GM23338 (cell line): ENCODE data around the gene IER5. TPM values are rescaled to one million over a fixed set of nuclear protein-coding genes. Genes with fewer than 3 reads are reported as not detected.

Experiments used
- ATAC-seq: fragments of 200-7000 bp; cut with Tn5 transposase; 3 replicates; pipeline ENCODE4 v1.9.1; 2020
- DNase-seq: peaks from one replicate; pipeline ENCODE4 v3.0.0-alpha.2; 2015; ENCODE audit warnings: low spot score
- H2AFZ ChIP-seq: fragments of 200-600 bp; sonication (generic); 2 replicates; pipeline ENCODE4 v1.8.0; 2016; ENCODE audit warnings: antibody characterized with exemption, mild to moderate bottlenecking, moderate library complexity
- H3F3A ChIP-seq: fragments of 200-600 bp; sonication (generic); replicated peaks from 2 replicates; pipeline ENCODE4 v1.8.0; 2017; ENCODE audit warnings: antibody characterized with exemption, mixed run types, low read depth
- H3K27ac ChIP-seq: fragments of 200-600 bp; sonication (generic); 2 replicates; pipeline ENCODE4 v1.6.1; 2016; ENCODE audit warnings: low read depth
- H3K27me3 ChIP-seq: fragments of 200-600 bp; sonication (generic); 2 replicates; pipeline ENCODE4 v1.8.0; 2016; ENCODE audit warnings: mild to moderate bottlenecking, mixed run types, moderate library complexity; ENCODE audit not compliant: insufficient read depth
- H3K36me3 ChIP-seq: fragments of 200-600 bp; sonication (generic); 2 replicates; pipeline ENCODE4 v1.8.0; 2016; ENCODE audit warnings: mild to moderate bottlenecking; ENCODE audit not compliant: insufficient read depth
- H3K4me1 ChIP-seq: fragments of 200-600 bp; sonication (generic); 2 replicates; pipeline ENCODE4 v1.8.0; 2016; ENCODE audit warnings: mild to moderate bottlenecking, moderate library complexity; ENCODE audit not compliant: insufficient read depth
- H3K4me2 ChIP-seq: fragments of 200-600 bp; sonication (generic); 2 replicates; pipeline ENCODE4 v1.7.1; 2017; ENCODE audit warnings: mixed run types
- H3K4me3 ChIP-seq: fragments of 200-600 bp; sonication (generic); 2 replicates; pipeline ENCODE4 v1.6.1; 2016; ENCODE audit warnings: mixed run types
- H3K79me2 ChIP-seq: fragments of 200-600 bp; sonication (generic); replicated peaks from 2 replicates; pipeline ENCODE4 v1.8.0; 2017; ENCODE audit warnings: mild to moderate bottlenecking; ENCODE audit not compliant: insufficient read depth
- H3K9me2 ChIP-seq: fragments of 200-600 bp; sonication (generic); 2 replicates; pipeline ENCODE4 v1.8.0; 2017; ENCODE audit not compliant: insufficient read depth
- H4K20me1 ChIP-seq: fragments of 200-600 bp; sonication (generic); replicated peaks from 2 replicates; pipeline ENCODE4 v1.8.0; 2017; ENCODE audit warnings: mild to moderate bottlenecking; ENCODE audit not compliant: insufficient read depth
- H3K27ac Mint-ChIP-seq: 2 replicates; pipeline ENCODE4 v1.8.0; 2020; ENCODE audit warnings: inconsistent platforms, mild to moderate bottlenecking, moderate library complexity, mixed read lengths
- H3K27me3 Mint-ChIP-seq: 3 replicates; pipeline ENCODE4 v1.8.0; 2022; ENCODE audit warnings: low read depth, mild to moderate bottlenecking, moderate library complexity, mixed read lengths, inconsistent platforms; ENCODE audit not compliant: insufficient read depth, poor library complexity
- H3K36me3 Mint-ChIP-seq: 3 replicates; pipeline ENCODE4 v1.8.0; 2021; ENCODE audit warnings: low read depth, mild to moderate bottlenecking, inconsistent platforms, moderate library complexity, mixed read lengths
- H3K4me1 Mint-ChIP-seq: 3 replicates; pipeline ENCODE4 v1.8.0; 2020; ENCODE audit warnings: mild to moderate bottlenecking, inconsistent platforms, mixed read lengths
- H3K4me3 Mint-ChIP-seq: 3 replicates; pipeline ENCODE4 v1.8.0; 2021; ENCODE audit warnings: moderate library complexity, mild to moderate bottlenecking, inconsistent platforms, mixed read lengths
- H3K9me3 Mint-ChIP-seq: 3 replicates; pipeline ENCODE4 v1.8.0; 2020; ENCODE audit warnings: moderate library complexity, mild to moderate bottlenecking, inconsistent platforms, mixed read lengths
- EZH2 ChIP-seq: fragments of 200-600 bp; sonication (generic); IDR thresholded peaks from one replicate; pipeline ENCODE4 v1.8.0; 2017; ENCODE audit warnings: antibody characterized with exemption, mild to moderate bottlenecking, low read depth; ENCODE audit not compliant: unreplicated experiment
- EZH2phosphoT487 ChIP-seq: fragments of 200-600 bp; sonication (generic); IDR thresholded peaks from one replicate; pipeline ENCODE4 v1.8.1; 2018; ENCODE audit warnings: antibody characterized with exemption; ENCODE audit not compliant: unreplicated experiment
- NANOG ChIP-seq: IDR thresholded peaks from 2 replicates; pipeline ENCODE4 v1.6.1; 2016; ENCODE audit warnings: antibody characterized with exemption, borderline replicate concordance
- POLR2AphosphoS5 ChIP-seq: IDR thresholded peaks from 2 replicates; pipeline ENCODE4 v1.6.1; 2016; ENCODE audit warnings: antibody characterized with exemption, low read depth
- STAT1 ChIP-seq: IDR thresholded peaks from one replicate; pipeline ENCODE4 v1.6.1; 2016; ENCODE audit warnings: antibody characterized with exemption; ENCODE audit not compliant: unreplicated experiment
- ZNF114 ChIP-seq: fragments of 250-450 bp; sonication (Bioruptor Pico); IDR thresholded peaks from 2 replicates; pipeline ENCODE4 v1.5.0; 2020; ENCODE audit warnings: mild to moderate bottlenecking, moderate library complexity
- ZNF331 ChIP-seq: fragments of 250-450 bp; sonication (Bioruptor Pico); IDR thresholded peaks from 2 replicates; pipeline ENCODE4 v1.5.0; 2020; ENCODE audit warnings: low read depth, mild to moderate bottlenecking, moderate library complexity
- ZNF462 ChIP-seq: fragments of 250-450 bp; sonication (Bioruptor Pico); IDR thresholded peaks from 2 replicates; pipeline ENCODE4 v1.5.0; 2020; ENCODE audit warnings: mild to moderate bottlenecking, moderate library complexity
- polyA plus RNA-seq: library from polyadenylated mRNA; unstranded; fragments of >200 nt; fragmentation: Nextera tagmentation; extraction: Ambion mirVana; gene quantifications from 2 replicates; pipeline ENCODE4 v1.2.1, GENCODE V29; 2016
- total RNA-seq: library from RNA; depleted of rRNA; stranded (reverse); fragments of >200 nt; shearing (Covaris generic); gene quantifications from 2 replicates; pipeline ENCODE4 v1.2.3, GENCODE V29; 2014
- TF ChIP-seq, protein P1 (sequence below): IDR thresholded peaks from 2 replicates; pipeline ENCODE4 v1.6.1; 2016; ENCODE audit warnings: antibody characterized with exemption

The IER5 gene
- total and polyA plus RNA-seq, 2 experiments from 2014 or later, result 3.8 to 9.5 TPM

DNA sequence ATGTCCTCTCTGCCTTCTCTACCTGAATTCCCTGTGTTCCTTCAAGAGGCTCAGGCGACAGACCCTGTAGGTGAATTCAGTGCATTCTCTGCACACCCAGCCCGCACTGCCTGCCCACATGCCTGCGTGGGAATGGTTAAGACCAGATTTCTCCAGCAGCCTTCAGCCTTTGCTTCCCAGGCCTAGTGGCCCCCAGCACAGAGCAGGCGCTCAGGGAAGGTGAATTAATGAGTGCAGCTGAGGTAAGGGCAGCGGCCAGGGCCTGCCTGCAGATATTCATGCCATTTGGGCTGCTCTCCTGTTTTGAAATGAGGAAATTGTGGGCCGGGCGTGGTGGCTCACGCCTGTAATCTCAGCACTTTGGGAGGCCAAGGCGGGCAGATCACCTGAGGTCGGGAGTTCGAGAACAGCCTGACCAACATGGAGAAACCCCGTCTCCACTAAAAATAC, 45.5 kb downstream of the IER5 start:
- Histone ChIP-seq H2AFZ (peak overlapping the region; percentile 86), H3K4me2 (no peak overlapping the region)

GRCh38 chr1:181134543-181135436, 46.3 kb downstream of the IER5 start:
- ATAC-seq, result no peak
- TF ChIP-seq NANOG, result no peak
- TF ChIP-seq EZH2phosphoT487, result no peak
- TF ChIP-seq, protein P1, sequence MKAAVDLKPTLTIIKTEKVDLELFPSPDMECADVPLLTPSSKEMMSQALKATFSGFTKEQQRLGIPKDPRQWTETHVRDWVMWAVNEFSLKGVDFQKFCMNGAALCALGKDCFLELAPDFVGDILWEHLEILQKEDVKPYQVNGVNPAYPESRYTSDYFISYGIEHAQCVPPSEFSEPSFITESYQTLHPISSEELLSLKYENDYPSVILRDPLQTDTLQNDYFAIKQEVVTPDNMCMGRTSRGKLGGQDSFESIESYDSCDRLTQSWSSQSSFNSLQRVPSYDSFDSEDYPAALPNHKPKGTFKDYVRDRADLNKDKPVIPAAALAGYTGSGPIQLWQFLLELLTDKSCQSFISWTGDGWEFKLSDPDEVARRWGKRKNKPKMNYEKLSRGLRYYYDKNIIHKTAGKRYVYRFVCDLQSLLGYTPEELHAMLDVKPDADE, result no peak
- TF ChIP-seq EZH2, result no peak
- TF ChIP-seq ZNF462, result no peak
- TF ChIP-seq ZNF114, result no peak

More for the DNA sequence above, 45.5 kb downstream of the IER5 start:
- H3K27me3 ChIP-seq, result no peaks in the 10 kb centered on the region
- H3K36me3 Mint-ChIP-seq, result no peaks in the 10 kb centered on the region; the same call in 2 of the 3 replicates
- ATAC-seq (no peak), DNase-seq (no peak)
- H3K9me3 Mint-ChIP-seq, result no peaks in the 10 kb centered on the region; the same call in 2 of the 3 replicates
- no peaks in the 10 kb centered on the region for H3K36me3 ChIP-seq
- TF ChIP-seq STAT1, result no peak
- TF ChIP-seq ZNF331 (CRISPR knock-in tag), result no peak
- TF ChIP-seq POLR2AphosphoS5, result no peak
- no peak for TF ChIP-seq EZH2phosphoT487
- TF ChIP-seq, protein P1, result no peak
- TF ChIP-seq NANOG, result no peak
- H3K4me3 Mint-ChIP-seq, result no peak overlapping the region
- peak overlapping the region; percentile 71; the same call in 1 of the 2 replicates for H3K27ac Mint-ChIP-seq
- no peaks in the 10 kb centered on the region for H3K79me2 ChIP-seq
- peaks cover 20% of the 10 kb centered on the region for H3K27me3 Mint-ChIP-seq
- H4K20me1 ChIP-seq, result no peaks in the 10 kb centered on the region
- peaks cover 50% of the 10 kb centered on the region for H3K4me1 Mint-ChIP-seq
- no peak overlapping the region for H3K27ac ChIP-seq
- no peaks in the 10 kb centered on the region for H3K9me2 ChIP-seq
- 0 out of 2 replicates have a peak, but pooled peaks cover 5% of the 10 kb centered on the region for H3F3A ChIP-seq
- peaks cover 23% of the 10 kb centered on the region for H3K4me1 ChIP-seq
- no peak overlapping the region for H3K4me3 ChIP-seq

More at GRCh38 chr1:181134543-181135436, 46.3 kb downstream of the IER5 start:
- Histone ChIP-seq H3K27ac (no peak overlapping the region), H2AFZ (peak overlapping the region; percentile 72; the same call in 1 of the 2 replicates), H3F3A (0 out of 2 replicates have a peak, but pooled peaks cover 5% of the 10 kb centered on the region), H3K4me1 (peaks cover 17% of the 10 kb centered on the region), H4K20me1 (no peaks in the 10 kb centered on the region), H3K4me2 (no peak overlapping the region), H3K36me3 (no peaks in the 10 kb centered on the region), H3K9me2 (no peaks in the 10 kb centered on the region), H3K27me3 (no peaks in the 10 kb centered on the region), H3K4me3 (no peak overlapping the region), H3K79me2 (no peaks in the 10 kb centered on the region)
- Mint-ChIP-seq H3K4me3 (no peak overlapping the region), H3K27me3 (peaks cover 20% of the 10 kb centered on the region), H3K27ac (peak overlapping the region; percentile 94), H3K9me3 (no peaks in the 10 kb centered on the region; the same call in 2 of the 3 replicates), H3K36me3 (no peaks in the 10 kb centered on the region; the same call in 2 of the 3 replicates), H3K4me1 (peaks cover 42% of the 10 kb centered on the region)
- no peak for DNase-seq
